Endodermal cell (in vitro differentiated cells): ENCODE measurements around the gene JAKMIP1. TPM values are rescaled to one million over a fixed set of nuclear protein-coding genes. Genes with fewer than 3 reads are reported as not detected.
A peak's percentile ranks its signal among the peaks of the same experiment; 100 is the strongest.

Experiments
- DNase-seq: peaks from one replicate; pipeline ENCODE4 v3.0.0-alpha.2; 2017
- H3K27ac ChIP-seq: 2 replicates; pipeline ENCODE4 v1.5.1; 2013; ENCODE audit warnings: mild to moderate bottlenecking, low read depth, low read length, moderate library complexity
- H3K27me3 ChIP-seq: 2 replicates; pipeline ENCODE4 v1.6.1; 2013; ENCODE audit warnings: mild to moderate bottlenecking, low read length, moderate library complexity; ENCODE audit not compliant: insufficient read depth, control insufficient read depth, poor library complexity, severe bottlenecking
- H3K36me3 ChIP-seq: 2 replicates; pipeline ENCODE4 v1.7.0; 2013; ENCODE audit warnings: mild to moderate bottlenecking, low read length, moderate library complexity; ENCODE audit not compliant: control insufficient read depth, insufficient read depth
- H3K4me1 ChIP-seq: one replicate; pipeline ENCODE4 v1.7.0; 2013; ENCODE audit warnings: low read length; ENCODE audit not compliant: control insufficient read depth, insufficient read depth
- H3K4me3 ChIP-seq: 2 replicates; pipeline ENCODE4 v1.5.1; 2013; ENCODE audit warnings: mild to moderate bottlenecking, low read length, moderate library complexity
- H3K9ac ChIP-seq: 2 replicates; pipeline ENCODE4 v1.6.1; 2013; ENCODE audit warnings: mild to moderate bottlenecking, low read length, moderate library complexity; ENCODE audit not compliant: poor library complexity, severe bottlenecking; ENCODE audit errors: extremely low read depth
- H3K9me3 ChIP-seq: 2 replicates; pipeline ENCODE4 v1.6.1; 2013; ENCODE audit warnings: mild to moderate bottlenecking, low read length, moderate library complexity; ENCODE audit not compliant: control insufficient read depth
- H3K27ac Mint-ChIP-seq: 2 replicates; pipeline ENCODE4 v1.8.0; 2020; ENCODE audit warnings: mixed read lengths
- H3K27me3 Mint-ChIP-seq: 2 replicates; pipeline ENCODE4 v1.8.0; 2021; ENCODE audit warnings: mild to moderate bottlenecking, mixed read lengths; ENCODE audit not compliant: insufficient read depth
- H3K36me3 Mint-ChIP-seq: 2 replicates; pipeline ENCODE4 v1.8.0; 2020; ENCODE audit warnings: low read depth, mixed read lengths
- H3K4me1 Mint-ChIP-seq: 2 replicates; pipeline ENCODE4 v1.8.0; 2020; ENCODE audit warnings: mixed read lengths
- H3K4me3 Mint-ChIP-seq: 2 replicates; pipeline ENCODE4 v1.8.0; 2020; ENCODE audit warnings: mild to moderate bottlenecking, moderate library complexity, mixed read lengths
- H3K9me3 Mint-ChIP-seq: 2 replicates; pipeline ENCODE4 v1.8.0; 2020; ENCODE audit warnings: mild to moderate bottlenecking, mixed read lengths
- WGBS, 2 experiments: methylation state at CpG; one replicate each; pipeline versions ENCODE4 v1.1.5 to v1.1.7; 2013; ENCODE audit warnings: missing lambda C conversion rate in 2 of 2, mixed read lengths in 1 of 2; ENCODE audit not compliant: insufficient coverage in 1 of 2, insufficient read length in 1 of 2; 5-methylcytosine and 5-hydroxymethylcytosine counted together
- total RNA-seq, 2 donors: library from RNA; stranded (reverse); fragmentation: NEBNext Ultra II Directional in 1 of 2; extraction: Animal tissue kit (Norgen Biotek cat#: 25700) in 1 of 2; gene quantifications; 2 replicates in 1 of 2; 3 replicates in 1 of 2; pipeline ENCODE4 v1.2.1, GENCODE V29; 2021
- TF ChIP-seq, protein P1 (sequence below): fragments of 200-600 bp; sonication (generic); conservative IDR thresholded peaks from 2 replicates; pipeline ENCODE4 v1.5.0; 2021; ENCODE audit warnings: antibody characterized with exemption, mild to moderate bottlenecking

JAKMIP1 gene
- total RNA-seq, 2 donors from 2014 or later, result 10.4 to 11.2 TPM

GRCh38 chr4:6196871-6197270 lies 3.5 kb downstream of the JAKMIP1 start:
- H3K4me1 Mint-ChIP-seq, result peaks cover 40% of the 10 kb centered on the region
- H3K27me3 Mint-ChIP-seq, result peaks cover 9% of the 10 kb centered on the region
- Histone ChIP-seq H3K36me3 (no peaks in the 10 kb centered on the region), H3K4me1 (peaks cover 14% of the 10 kb centered on the region), H3K4me3 (no peak overlapping the region), H3K9me3 (no peaks in the 10 kb centered on the region), H3K9ac (no peak overlapping the region), H3K27ac (no peak overlapping the region), H3K27me3 (no peaks in the 10 kb centered on the region)
- no peak for DNase-seq
- H3K4me3 Mint-ChIP-seq, result no peak overlapping the region
- TF ChIP-seq, protein P1, sequence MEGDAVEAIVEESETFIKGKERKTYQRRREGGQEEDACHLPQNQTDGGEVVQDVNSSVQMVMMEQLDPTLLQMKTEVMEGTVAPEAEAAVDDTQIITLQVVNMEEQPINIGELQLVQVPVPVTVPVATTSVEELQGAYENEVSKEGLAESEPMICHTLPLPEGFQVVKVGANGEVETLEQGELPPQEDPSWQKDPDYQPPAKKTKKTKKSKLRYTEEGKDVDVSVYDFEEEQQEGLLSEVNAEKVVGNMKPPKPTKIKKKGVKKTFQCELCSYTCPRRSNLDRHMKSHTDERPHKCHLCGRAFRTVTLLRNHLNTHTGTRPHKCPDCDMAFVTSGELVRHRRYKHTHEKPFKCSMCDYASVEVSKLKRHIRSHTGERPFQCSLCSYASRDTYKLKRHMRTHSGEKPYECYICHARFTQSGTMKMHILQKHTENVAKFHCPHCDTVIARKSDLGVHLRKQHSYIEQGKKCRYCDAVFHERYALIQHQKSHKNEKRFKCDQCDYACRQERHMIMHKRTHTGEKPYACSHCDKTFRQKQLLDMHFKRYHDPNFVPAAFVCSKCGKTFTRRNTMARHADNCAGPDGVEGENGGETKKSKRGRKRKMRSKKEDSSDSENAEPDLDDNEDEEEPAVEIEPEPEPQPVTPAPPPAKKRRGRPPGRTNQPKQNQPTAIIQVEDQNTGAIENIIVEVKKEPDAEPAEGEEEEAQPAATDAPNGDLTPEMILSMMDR, result no peak
- H3K27ac Mint-ChIP-seq, result peak overlapping the region; percentile 42
- 91 to 93% methylated on average over 11 of the region's 11 CpGs for WGBS, 2 experiments
- H3K9me3 Mint-ChIP-seq, result peaks cover 7% of the 10 kb centered on the region
- peaks cover 12% of the 10 kb centered on the region for H3K36me3 Mint-ChIP-seq

GRCh38 chr4:6196324-6196723 lies 4.0 kb downstream of the JAKMIP1 start:
- no peak overlapping the region for H3K27ac Mint-ChIP-seq
- peaks cover 40% of the 10 kb centered on the region for H3K4me1 Mint-ChIP-seq

DNA sequence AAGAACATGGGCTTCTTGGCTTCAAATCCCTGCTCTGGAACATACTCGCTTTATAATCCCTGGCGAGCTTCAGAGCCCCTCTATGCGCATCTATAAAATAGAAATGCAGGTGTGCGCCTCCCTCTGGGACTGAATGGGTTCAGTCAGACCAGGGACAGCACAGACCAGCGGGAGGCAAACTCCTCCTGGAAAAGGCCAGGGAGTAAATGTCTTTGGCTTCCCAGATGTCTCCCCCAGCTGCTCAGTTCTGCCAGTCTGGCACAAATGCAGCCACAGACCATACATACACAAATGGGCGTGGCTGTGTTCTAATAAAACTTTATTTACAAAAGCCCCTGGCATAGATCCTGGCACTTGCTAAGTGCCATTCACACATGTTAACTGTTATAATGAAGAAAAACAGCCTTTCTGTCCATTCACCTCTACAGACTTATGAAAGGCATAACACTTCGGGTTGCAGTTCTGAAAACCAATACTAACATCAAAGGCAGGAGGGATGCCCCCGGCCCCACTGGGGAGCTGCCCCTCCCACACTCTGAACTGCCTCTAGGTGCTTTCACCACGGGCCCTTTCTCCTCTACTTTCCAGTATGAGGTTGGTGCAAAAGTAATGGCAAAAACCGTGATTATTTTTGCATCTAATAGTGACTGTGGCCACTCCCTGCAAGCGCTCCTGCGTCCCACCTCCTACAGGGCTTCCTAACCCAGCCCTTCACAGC lies 4.6 kb downstream of the JAKMIP1 start:
- H3K9me3 Mint-ChIP-seq, result no peaks in the 10 kb centered on the region
- no peak overlapping the region for H3K27ac ChIP-seq
- H3K4me3 ChIP-seq, result no peak overlapping the region
- TF ChIP-seq, protein P1, result no peak
- H3K9me3 ChIP-seq, result no peaks in the 10 kb centered on the region
- H3K27me3 ChIP-seq, result no peaks in the 10 kb centered on the region
- peaks cover 14% of the 10 kb centered on the region for H3K4me1 ChIP-seq
- H3K27ac Mint-ChIP-seq, result no peak overlapping the region
- peaks cover 38% of the 10 kb centered on the region for H3K4me1 Mint-ChIP-seq
- H3K27me3 Mint-ChIP-seq, result no peaks in the 10 kb centered on the region
- H3K36me3 Mint-ChIP-seq, result peaks cover 5% of the 10 kb centered on the region
- 72 to 78% methylated on average over 9 to 12 of the region's 12 CpGs for WGBS, 2 experiments
- H3K9ac ChIP-seq, result no peak overlapping the region
- no peaks in the 10 kb centered on the region for H3K36me3 ChIP-seq
- no peak for DNase-seq
- H3K4me3 Mint-ChIP-seq, result no peak overlapping the region

More at GRCh38 chr4:6196324-6196723, 4.0 kb downstream of the JAKMIP1 start:
- WGBS, 2 experiments, result 87 to 100% methylated on average over 3 to 8 of the region's 8 CpGs
- H3K4me1 ChIP-seq, result peaks cover 14% of the 10 kb centered on the region
- TF ChIP-seq, protein P1, result no peak
- peaks cover 9% of the 10 kb centered on the region for H3K36me3 Mint-ChIP-seq
- H3K4me3 ChIP-seq, result no peak overlapping the region
- no peak overlapping the region for H3K4me3 Mint-ChIP-seq
- H3K9ac ChIP-seq, result no peak overlapping the region
- no peaks in the 10 kb centered on the region for H3K27me3 ChIP-seq
- H3K9me3 ChIP-seq, result no peaks in the 10 kb centered on the region
- peaks cover 4% of the 10 kb centered on the region for H3K27me3 Mint-ChIP-seq
- peaks cover 3% of the 10 kb centered on the region for H3K9me3 Mint-ChIP-seq
- H3K36me3 ChIP-seq, result no peaks in the 10 kb centered on the region
- no peak overlapping the region for H3K27ac ChIP-seq
- no peak for DNase-seq
